ENCODE data around the gene KHNYN. TPM values are rescaled to one million over a fixed set of nuclear protein-coding genes. Genes with fewer than 3 reads are reported as not detected.

KHNYN gene
- polyA plus RNA-seq, 1 donor from 2014 or later, result 0.53 TPM

- Histone ChIP-seq H2AFZ (ENCODE audit: low read depth, low read length) (no peak overlapping the region), H3K9me2 (ENCODE audit: insufficient read depth, low read length) (no peaks in the 10 kb centered on the region), H3K4me3 (ENCODE audit: low read length) (no peak overlapping the region), H3K9me3 (ENCODE audit: low read length) (no peaks in the 10 kb centered on the region), H4K20me1 (ENCODE audit: insufficient read depth) (no peaks in the 10 kb centered on the region), H3K27ac (ENCODE audit: low read length) (no peak overlapping the region), H3K36me3 (ENCODE audit: insufficient read depth, low read length) (no peaks in the 10 kb centered on the region), H3F3A (ENCODE audit: insufficient read depth, low read length, poor library complexity, severe bottlenecking) (no peaks in the 10 kb centered on the region), H3K9ac (ENCODE audit: low read length) (no peak overlapping the region), H3K79me2 (replicated peaks; ENCODE audit: insufficient read depth, low read length) (no peaks in the 10 kb centered on the region), H3K4me2 (ENCODE audit: low read length) (no peak overlapping the region), H3K27me3 (ENCODE audit: insufficient read depth, low read depth, low read length) (no peaks in the 10 kb centered on the region)
- peak; percentile 17 for TF ChIP-seq RAD21 (conservative IDR thresholded peaks at IDR 0.05)
- no peak for TF ChIP-seq EZH2 (IDR thresholded peaks at IDR 0.05; ENCODE audit: borderline replicate concordance, insufficient read depth, low read length, poor library complexity, severe bottlenecking)
- no peak for TF ChIP-seq EP300 (conservative IDR thresholded peaks at IDR 0.05; ENCODE audit: poor library complexity, severe bottlenecking)
- TF ChIP-seq CTCF (IDR thresholded peaks at IDR 0.05; ENCODE audit: poor library complexity, severe bottlenecking), result peak; percentile 40
Measured at GRCh38 chr14:24411443-24412389, 18.0 kb upstream of the KHNYN start.

- H4K20me1 ChIP-seq (ENCODE audit: insufficient read depth), result no peaks in the 10 kb centered on the region
- H2AFZ ChIP-seq (ENCODE audit: low read depth, low read length), result no peak overlapping the region
- no peaks in the 10 kb centered on the region for H3K36me3 ChIP-seq (ENCODE audit: insufficient read depth, low read length)
Measured at GRCh38 chr14:24414077-24414476, 15.7 kb upstream of the KHNYN start.

More at GRCh38 chr14:24414077-24414476, 15.7 kb upstream of the KHNYN start:
- no peak overlapping the region for H3K9ac ChIP-seq (ENCODE audit: low read length)
- H3K4me2 ChIP-seq (ENCODE audit: low read length), result no peak overlapping the region
- no peaks in the 10 kb centered on the region for H3K79me2 ChIP-seq (replicated peaks; ENCODE audit: insufficient read depth, low read length)
- no peaks in the 10 kb centered on the region for H3K9me3 ChIP-seq (ENCODE audit: low read length)
- H3K27ac ChIP-seq (ENCODE audit: low read length), result no peak overlapping the region
- H3F3A ChIP-seq (ENCODE audit: insufficient read depth, low read length, poor library complexity, severe bottlenecking), result no peaks in the 10 kb centered on the region
- H3K9me2 ChIP-seq (ENCODE audit: insufficient read depth, low read length), result no peaks in the 10 kb centered on the region
- no peaks in the 10 kb centered on the region for H3K27me3 ChIP-seq (ENCODE audit: insufficient read depth, low read depth, low read length)
- no peak overlapping the region for H3K4me3 ChIP-seq (ENCODE audit: low read length)
- TF ChIP-seq RAD21 (conservative IDR thresholded peaks at IDR 0.05), result no peak
- TF ChIP-seq CTCF (IDR thresholded peaks at IDR 0.05; ENCODE audit: poor library complexity, severe bottlenecking), result no peak
- TF ChIP-seq, protein P1, sequence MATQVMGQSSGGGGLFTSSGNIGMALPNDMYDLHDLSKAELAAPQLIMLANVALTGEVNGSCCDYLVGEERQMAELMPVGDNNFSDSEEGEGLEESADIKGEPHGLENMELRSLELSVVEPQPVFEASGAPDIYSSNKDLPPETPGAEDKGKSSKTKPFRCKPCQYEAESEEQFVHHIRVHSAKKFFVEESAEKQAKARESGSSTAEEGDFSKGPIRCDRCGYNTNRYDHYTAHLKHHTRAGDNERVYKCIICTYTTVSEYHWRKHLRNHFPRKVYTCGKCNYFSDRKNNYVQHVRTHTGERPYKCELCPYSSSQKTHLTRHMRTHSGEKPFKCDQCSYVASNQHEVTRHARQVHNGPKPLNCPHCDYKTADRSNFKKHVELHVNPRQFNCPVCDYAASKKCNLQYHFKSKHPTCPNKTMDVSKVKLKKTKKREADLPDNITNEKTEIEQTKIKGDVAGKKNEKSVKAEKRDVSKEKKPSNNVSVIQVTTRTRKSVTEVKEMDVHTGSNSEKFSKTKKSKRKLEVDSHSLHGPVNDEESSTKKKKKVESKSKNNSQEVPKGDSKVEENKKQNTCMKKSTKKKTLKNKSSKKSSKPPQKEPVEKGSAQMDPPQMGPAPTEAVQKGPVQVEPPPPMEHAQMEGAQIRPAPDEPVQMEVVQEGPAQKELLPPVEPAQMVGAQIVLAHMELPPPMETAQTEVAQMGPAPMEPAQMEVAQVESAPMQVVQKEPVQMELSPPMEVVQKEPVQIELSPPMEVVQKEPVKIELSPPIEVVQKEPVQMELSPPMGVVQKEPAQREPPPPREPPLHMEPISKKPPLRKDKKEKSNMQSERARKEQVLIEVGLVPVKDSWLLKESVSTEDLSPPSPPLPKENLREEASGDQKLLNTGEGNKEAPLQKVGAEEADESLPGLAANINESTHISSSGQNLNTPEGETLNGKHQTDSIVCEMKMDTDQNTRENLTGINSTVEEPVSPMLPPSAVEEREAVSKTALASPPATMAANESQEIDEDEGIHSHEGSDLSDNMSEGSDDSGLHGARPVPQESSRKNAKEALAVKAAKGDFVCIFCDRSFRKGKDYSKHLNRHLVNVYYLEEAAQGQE (IDR thresholded peaks at IDR 0.05; ENCODE audit: borderline replicate concordance), result no peak
- TF ChIP-seq SMC3 (conservative IDR thresholded peaks at IDR 0.05; ENCODE audit: poor library complexity), result no peak
- no peak for TF ChIP-seq TAF1 (IDR thresholded peaks at IDR 0.05; ENCODE audit: low read depth)
- TF ChIP-seq EZH2 (IDR thresholded peaks at IDR 0.05; ENCODE audit: borderline replicate concordance, insufficient read depth, low read length, poor library complexity, severe bottlenecking), result no peak
- TF ChIP-seq POLR2AphosphoS5 (IDR thresholded peaks at IDR 0.05), result no peak
- TF ChIP-seq EP300 (conservative IDR thresholded peaks at IDR 0.05; ENCODE audit: poor library complexity, severe bottlenecking), result no peak
- no peak for TF ChIP-seq MXI1 (conservative IDR thresholded peaks at IDR 0.05; ENCODE audit: poor library complexity, severe bottlenecking)

Measured in neural cell (in vitro differentiated cells).